Renal cortex interstitium (tissue), 11 donors: ENCODE results near the gene SPINK14. TPM values are rescaled to one million over a fixed set of nuclear protein-coding genes. Genes with fewer than 3 reads are reported as not detected.

ENCODE experiments used
- DNase-seq, 11 donors: peaks; one replicate each; pipeline ENCODE4 v3.0.0-alpha.2; 2013; ENCODE audit warnings: low read depth in 9 of 11, low spot score in 4 of 11; ENCODE audit errors: extremely low read depth in 1 of 11
- polyA plus RNA-seq, 3 donors: library from polyadenylated mRNA; unstranded; fragments of 120-200 nt; gene quantifications; one replicate each; pipeline ENCODE4 v1.2.1, GENCODE V29; 2013; ENCODE audit not compliant: insufficient read length in 3 of 3

SPINK14 gene
- polyA plus RNA-seq, 3 donors, result not detected

- DNase-seq, result no peak
Measured at GRCh38 chr5:148186248-148187003, 18.1 kb downstream of the SPINK14 start.

- no peak for DNase-seq
Measured at GRCh38 chr5:148191010-148191409, 22.7 kb downstream of the SPINK14 start.

DNA sequence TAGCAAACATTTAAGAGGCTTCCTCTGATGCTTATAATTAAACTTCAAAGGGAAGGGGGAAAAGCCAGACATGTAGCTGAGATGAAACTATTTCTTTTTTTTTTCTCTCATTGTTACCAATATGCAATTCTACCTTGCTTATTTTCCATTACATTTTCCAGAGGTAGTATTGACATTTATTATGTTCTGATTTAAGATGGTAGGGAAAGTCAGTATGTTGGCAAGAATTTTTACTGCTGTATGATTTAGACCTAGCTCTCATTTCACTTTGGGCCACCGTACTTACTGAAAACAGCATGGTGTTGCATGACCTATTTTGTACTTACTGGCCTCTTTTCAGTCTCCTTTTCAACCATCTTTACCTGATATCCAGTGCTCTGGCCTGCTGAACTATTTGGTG lies 24.9 kb downstream of the SPINK14 start:
- DNase-seq, result no peak

DNA sequence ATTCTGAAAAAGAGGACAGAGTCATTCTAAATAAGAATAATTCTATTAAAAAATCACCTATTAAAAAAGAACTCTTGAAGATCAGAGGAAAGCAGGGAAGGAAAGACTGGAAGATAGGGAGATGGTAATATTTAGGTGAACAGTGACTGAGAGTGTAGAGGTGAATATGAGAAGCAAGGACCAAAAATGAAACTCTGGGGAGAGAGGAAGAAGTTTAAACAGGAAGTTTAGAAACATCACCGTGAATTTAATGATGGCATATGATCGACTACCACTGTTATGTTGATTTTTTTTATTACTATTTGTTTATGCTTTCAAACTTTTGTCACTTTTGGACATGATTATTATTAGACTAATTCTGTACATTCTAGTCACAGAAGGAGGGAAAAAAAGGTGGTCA lies 32.8 kb downstream of the SPINK14 start:
- DNase-seq, result no peak

DNA sequence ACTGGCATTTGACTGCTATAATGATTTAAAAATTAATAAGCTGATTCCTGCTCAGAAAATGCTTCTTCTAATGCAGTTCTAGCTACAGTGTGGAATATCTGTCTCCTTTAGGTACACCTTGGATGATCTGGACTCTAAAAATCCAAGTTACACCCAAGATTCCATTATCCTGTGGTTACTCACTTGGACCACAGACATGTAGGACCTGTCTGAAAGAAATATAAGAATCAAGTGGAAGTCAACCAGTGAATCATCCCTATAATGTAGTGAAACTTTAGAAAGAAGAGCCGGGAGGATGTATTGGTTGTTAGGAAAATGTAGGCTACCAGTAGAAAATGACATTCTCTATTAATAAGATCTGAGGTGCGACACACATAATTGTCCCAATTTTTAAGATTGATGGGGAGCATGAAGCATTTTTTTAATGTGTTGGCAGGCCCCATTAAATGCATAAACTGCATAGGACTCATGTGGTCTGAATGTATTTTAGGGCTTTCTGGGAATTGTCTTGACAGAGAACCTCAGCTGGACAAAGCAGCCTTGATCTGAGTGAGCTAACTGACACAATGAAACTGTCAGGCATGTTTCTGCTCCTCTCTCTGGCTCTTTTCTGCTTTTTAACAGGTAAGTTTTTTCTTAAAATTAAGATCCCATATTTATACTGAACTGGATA lies 34.3 kb downstream of the SPINK14 start, which contains the start of gene SPINK6:
Gene SPINK6, plus strand, starts transcription at position 512 of the 673 bp plus-strand sequence. Its CDS starts 55 bp downstream, at position 567.
- no peak for DNase-seq

DNA sequence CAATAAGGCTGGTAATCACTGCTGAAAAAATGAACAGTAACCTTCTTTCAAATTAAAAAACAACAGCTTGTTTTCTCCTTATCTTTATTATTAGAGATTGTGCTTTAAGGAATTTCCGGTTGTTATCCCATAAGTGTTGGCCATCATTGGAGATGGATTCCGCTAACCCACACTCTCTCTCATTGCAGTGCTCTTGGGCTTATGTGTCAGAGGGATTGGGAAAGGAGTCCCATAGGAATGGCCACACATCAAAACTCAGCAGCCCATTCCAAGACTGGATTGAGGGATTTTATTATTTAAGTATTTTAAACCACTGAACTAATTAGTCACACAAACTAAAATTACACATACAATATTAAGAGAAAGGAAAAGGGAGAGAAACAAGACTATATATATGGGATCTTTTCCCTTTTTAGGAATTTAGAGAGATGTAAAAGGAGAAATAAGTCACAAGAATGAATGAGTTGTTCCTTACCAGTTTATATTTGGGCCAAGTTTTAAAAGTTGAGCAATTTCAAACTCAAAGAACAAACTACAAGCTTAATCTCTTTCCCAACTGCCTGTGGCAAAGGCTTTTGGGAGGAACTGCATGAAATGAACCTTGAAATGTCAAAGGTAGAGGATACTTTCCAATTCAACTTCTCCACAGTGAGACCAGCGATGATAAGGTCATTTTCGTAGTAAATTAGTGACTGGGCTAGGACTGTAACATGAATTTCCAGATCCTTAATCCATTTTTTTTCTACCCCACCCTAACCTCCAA lies 36.9 kb downstream of the SPINK14 start:
- DNase-seq, result no peak

DNA sequence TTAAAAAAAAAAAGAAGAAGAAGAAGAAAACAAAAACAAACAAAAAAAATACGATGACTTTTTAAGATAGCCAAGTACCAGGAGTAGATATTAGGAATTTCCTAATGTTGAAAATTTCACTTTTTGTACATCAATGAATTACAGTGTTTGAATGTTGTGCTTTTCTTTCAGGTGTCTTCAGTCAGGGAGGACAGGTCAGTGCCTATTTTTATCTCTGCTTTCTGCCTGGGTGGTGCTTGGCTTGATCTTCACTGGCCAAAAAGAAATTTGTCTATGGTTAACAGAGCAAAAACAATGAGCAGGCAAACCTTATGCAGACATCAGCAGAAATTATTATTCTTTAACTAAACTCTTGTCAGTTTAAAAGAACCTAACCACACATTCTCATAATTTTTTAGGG lies 37.5 kb downstream of the SPINK14 start:
- no peak for DNase-seq

GRCh38 chr5:148206620-148207019 lies 38.3 kb downstream of the SPINK14 start:
- DNase-seq, result no peak

GRCh38 chr5:148208226-148208625 lies 39.9 kb downstream of the SPINK14 start:
- DNase-seq, result no peak

DNA sequence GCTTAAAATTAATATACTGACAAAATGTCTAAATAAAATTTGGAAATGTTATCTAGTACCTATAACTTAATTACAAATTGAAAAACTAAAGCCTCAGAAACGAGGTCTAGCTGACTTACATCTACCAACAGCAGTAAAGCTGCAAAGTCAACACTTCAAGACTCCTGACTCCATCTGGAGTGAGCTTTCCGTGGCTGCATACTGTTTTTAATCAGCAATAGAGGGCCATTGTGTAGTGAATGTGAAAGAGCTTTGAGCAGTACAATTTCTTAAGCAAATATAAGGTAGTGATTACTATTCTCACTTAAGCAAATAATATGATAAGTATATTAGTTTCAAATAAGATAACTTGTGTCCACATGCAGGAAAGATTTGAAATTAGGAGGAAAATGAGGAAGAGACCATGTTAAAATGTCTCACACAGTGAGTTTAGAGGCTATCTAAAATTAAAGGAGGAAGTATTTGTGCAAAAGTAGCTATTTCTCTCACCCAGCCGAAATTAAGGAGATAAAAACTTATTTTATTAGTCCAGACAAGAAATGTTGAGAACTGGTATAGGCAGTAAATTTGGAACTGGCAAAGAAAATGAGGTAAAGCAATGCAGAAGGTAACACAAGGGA lies 40.9 kb downstream of the SPINK14 start:
- DNase-seq, result no peak

DNA sequence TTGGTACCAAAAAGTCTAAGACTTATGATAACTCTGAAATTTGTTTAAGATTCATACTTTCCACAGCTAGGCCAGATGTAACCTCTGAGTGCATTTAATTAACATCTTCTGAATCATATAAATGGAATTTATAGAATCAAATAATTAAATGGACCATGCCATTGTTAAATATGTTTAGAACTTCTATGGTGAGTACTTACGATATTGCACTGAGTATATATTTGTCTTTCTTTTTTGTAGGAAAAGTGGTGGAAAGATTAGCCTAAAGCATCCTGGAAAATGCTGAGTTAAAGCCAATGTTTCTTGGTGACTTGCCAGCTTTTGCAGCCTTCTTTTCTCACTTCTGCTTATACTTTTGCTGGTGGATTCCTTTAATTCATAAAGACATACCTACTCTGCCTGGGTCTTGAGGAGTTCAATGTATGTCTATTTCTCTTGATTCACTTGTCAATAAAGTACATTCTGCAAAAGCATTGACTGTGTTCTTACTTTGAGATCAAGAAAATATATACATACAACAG lies 46.4 kb downstream of the SPINK14 start:
- no peak for DNase-seq

DNA sequence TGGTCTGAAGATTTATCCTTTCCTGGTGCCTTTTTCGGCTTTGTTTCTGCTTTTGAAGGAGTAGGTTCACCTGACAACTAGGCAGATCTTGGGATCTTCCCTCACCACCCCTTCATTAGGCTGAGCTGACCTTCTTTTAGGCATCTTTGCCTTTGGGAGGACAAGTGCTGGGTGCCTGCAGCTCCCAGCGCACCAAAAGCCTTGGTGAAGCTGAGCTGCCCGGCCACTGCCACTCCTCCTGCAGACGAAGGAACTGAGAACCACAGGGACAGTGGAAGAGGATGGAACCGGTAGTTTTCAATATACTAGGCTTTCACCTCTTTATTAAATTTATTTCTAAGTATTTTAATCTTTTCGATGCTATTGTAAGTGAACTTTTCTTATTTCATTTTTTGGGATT lies 53.2 kb downstream of the SPINK14 start:
- DNase-seq, result no peak

- no peak for DNase-seq
Measured at GRCh38 chr5:148224117-148224742, 55.9 kb downstream of the SPINK14 start.

Other genes starting within 250 kb of the SPINK14 start
- under 1 TPM; 0.11 to 0.50 (median 0.39) TPM for gene SPINK5, start 104.6 kb upstream of the SPINK14 start, polyA plus RNA-seq
- not detected for gene SPINK6, start 34.5 kb downstream of the SPINK14 start, polyA plus RNA-seq
- not detected for gene MARCOL, start 70.0 kb downstream of the SPINK14 start, polyA plus RNA-seq
- gene SPINK13, start 100.2 kb downstream of the SPINK14 start, polyA plus RNA-seq, result 1 to 10 TPM in 1 of 3 donors, under 1 TPM in 2; 0.30 to 1.2 (median 0.49) TPM
- gene SPINK7, start 143.9 kb downstream of the SPINK14 start, polyA plus RNA-seq, result under 1 TPM in 2 of 3 donors, not detected in 1; 0.19 to 0.53 TPM
- under 1 TPM; 0.29 to 0.36 (median 0.33) TPM for gene SPINK9, start 167.0 kb downstream of the SPINK14 start, polyA plus RNA-seq
- 10 to 100 TPM; 39.9 to 50.6 (median 48.6) TPM for gene FBXO38, start 215.4 kb downstream of the SPINK14 start, polyA plus RNA-seq